ENCODE measurements around the gene CDCA3.

- no peak for TF ChIP-seq CTCF (IDR thresholded peaks at IDR 0.05)
- TF ChIP-seq POLR2A (IDR thresholded peaks at IDR 0.05) = no peak
These were observed 34.5 kb downstream of the CDCA3 start for GRCh38 chr12:6816598-6816997.

Data from gastroesophageal sphincter (tissue), 3 donors.